ENCODE measurements around the gene SAMD7.

SAMD7 gene

GRCh38 chr3:169945313-169945712, 33.9 kb downstream of the SAMD7 start:
- no peak overlapping the region for H3K9ac ChIP-seq
- H3K79me2 ChIP-seq: no peaks in the 10 kb centered on the region
- no peak overlapping the region for H3K4me3 ChIP-seq (ENCODE audit: low read depth, low read length)
- TF ChIP-seq, protein P1, sequence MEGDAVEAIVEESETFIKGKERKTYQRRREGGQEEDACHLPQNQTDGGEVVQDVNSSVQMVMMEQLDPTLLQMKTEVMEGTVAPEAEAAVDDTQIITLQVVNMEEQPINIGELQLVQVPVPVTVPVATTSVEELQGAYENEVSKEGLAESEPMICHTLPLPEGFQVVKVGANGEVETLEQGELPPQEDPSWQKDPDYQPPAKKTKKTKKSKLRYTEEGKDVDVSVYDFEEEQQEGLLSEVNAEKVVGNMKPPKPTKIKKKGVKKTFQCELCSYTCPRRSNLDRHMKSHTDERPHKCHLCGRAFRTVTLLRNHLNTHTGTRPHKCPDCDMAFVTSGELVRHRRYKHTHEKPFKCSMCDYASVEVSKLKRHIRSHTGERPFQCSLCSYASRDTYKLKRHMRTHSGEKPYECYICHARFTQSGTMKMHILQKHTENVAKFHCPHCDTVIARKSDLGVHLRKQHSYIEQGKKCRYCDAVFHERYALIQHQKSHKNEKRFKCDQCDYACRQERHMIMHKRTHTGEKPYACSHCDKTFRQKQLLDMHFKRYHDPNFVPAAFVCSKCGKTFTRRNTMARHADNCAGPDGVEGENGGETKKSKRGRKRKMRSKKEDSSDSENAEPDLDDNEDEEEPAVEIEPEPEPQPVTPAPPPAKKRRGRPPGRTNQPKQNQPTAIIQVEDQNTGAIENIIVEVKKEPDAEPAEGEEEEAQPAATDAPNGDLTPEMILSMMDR (IDR thresholded peaks at IDR 0.05): no peak
- no peaks in the 10 kb centered on the region for H3K9me3 ChIP-seq (ENCODE audit: control insufficient read depth, low read length)
- no peaks in the 10 kb centered on the region for H3K36me3 ChIP-seq (ENCODE audit: control insufficient read depth, insufficient read depth, low read length)
- H3K27ac ChIP-seq: no peak overlapping the region
- peaks cover 2% of the 10 kb centered on the region for H3K4me1 ChIP-seq
- no peaks in the 10 kb centered on the region for H3K27me3 ChIP-seq (ENCODE audit: control insufficient read depth, insufficient read depth, low read length)
- no peak overlapping the region for H2AFZ ChIP-seq
- H3K4me2 ChIP-seq (ENCODE audit: low read length): no peak overlapping the region

DNA sequence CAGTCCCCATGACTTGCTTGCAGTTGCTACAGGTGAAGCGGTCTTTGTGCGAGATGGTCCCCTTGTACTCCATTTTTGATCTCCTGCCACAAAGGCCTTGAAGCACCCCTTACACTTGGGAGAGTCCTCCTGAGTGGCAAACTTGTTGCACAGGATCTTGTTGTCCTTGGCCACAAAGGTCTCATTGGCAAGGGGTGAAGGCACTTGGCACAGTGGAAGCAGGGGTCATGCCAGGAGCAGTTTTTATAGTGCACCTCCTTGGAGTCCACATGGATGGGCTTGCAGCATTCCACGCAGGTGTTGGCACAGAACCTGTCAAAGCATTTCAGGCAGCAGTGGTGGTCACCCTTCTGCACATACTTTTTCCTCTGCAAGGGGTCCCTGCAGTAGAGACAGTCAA, 35.0 kb downstream of the SAMD7 start:
- H3K27me3 ChIP-seq (ENCODE audit: control insufficient read depth, insufficient read depth, low read length): no peaks in the 10 kb centered on the region
- TF ChIP-seq, protein P1 (IDR thresholded peaks at IDR 0.05): no peak
- no peaks in the 10 kb centered on the region for H3K9me3 ChIP-seq (ENCODE audit: control insufficient read depth, low read length)
- no peaks in the 10 kb centered on the region for H3K36me3 ChIP-seq (ENCODE audit: control insufficient read depth, insufficient read depth, low read length)
- H3K4me1 ChIP-seq: peaks cover 2% of the 10 kb centered on the region
- H3K4me2 ChIP-seq (ENCODE audit: low read length): no peak overlapping the region
- H3K79me2 ChIP-seq: no peaks in the 10 kb centered on the region
- H2AFZ ChIP-seq: no peak overlapping the region
- no peak overlapping the region for H3K9ac ChIP-seq
- H3K4me3 ChIP-seq (ENCODE audit: low read depth, low read length): no peak overlapping the region
- no peak overlapping the region for H3K27ac ChIP-seq

DNA sequence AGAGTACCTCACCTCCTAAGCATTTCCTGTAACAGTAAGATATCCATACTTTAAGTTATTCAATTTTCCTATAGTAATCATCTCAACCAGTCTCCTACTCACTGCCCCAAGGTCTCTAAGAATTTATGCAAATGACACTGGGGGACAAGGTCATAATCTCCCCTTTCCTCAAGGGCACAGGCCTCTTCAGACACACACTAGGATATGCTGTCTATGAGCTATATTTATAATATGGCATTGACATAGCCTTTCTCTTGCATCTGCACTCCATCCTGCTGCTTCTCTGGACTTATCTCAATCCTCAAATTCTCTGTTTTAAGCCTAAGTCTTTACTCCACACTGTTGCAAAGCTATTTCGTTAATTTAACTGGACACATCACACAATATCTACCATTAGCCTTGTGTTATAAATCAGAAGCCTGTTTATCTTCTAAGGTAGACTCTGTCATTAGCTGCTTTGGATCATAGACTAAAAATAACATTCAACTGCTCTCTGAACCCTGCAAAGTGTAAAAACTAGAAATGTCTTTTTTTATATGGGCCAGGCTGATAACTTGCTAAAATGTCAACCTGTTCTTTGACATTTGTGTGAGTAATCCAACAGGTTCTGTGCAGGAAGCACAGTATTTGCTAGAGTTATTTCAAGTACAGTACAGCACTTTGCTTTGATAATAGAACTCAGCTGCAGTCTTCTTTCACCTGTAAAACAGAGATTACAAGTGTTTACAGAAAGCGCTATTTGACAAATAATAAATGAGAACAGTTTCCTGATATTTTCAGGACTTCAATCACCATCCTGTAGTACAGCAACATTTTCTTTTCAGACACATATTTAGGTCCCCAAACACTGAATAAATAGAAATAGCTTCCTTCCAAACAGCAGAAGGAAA, 37.4 kb downstream of the SAMD7 start:
- H3K4me2 ChIP-seq (ENCODE audit: low read length): no peak overlapping the region
- no peaks in the 10 kb centered on the region for H3K9me3 ChIP-seq (ENCODE audit: control insufficient read depth, low read length)
- TF ChIP-seq, protein P1 (IDR thresholded peaks at IDR 0.05): no peak
- no peaks in the 10 kb centered on the region for H3K27me3 ChIP-seq (ENCODE audit: control insufficient read depth, insufficient read depth, low read length)
- H3K4me1 ChIP-seq: no peaks in the 10 kb centered on the region
- H2AFZ ChIP-seq: no peak overlapping the region
- no peak overlapping the region for H3K9ac ChIP-seq
- no peak overlapping the region for H3K4me3 ChIP-seq (ENCODE audit: low read depth, low read length)
- no peak overlapping the region for H3K27ac ChIP-seq
- H3K79me2 ChIP-seq: no peaks in the 10 kb centered on the region
- no peaks in the 10 kb centered on the region for H3K36me3 ChIP-seq (ENCODE audit: control insufficient read depth, insufficient read depth, low read length)

GRCh38 chr3:169952045-169952444, 40.7 kb downstream of the SAMD7 start:
- no peak overlapping the region for H3K4me2 ChIP-seq (ENCODE audit: low read length)
- no peaks in the 10 kb centered on the region for H3K36me3 ChIP-seq (ENCODE audit: control insufficient read depth, insufficient read depth, low read length)
- H3K27me3 ChIP-seq (ENCODE audit: control insufficient read depth, insufficient read depth, low read length): no peaks in the 10 kb centered on the region
- H3K9me3 ChIP-seq (ENCODE audit: control insufficient read depth, low read length): no peaks in the 10 kb centered on the region
- no peak overlapping the region for H3K9ac ChIP-seq
- no peak overlapping the region for H3K4me3 ChIP-seq (ENCODE audit: low read depth, low read length)
- no peak overlapping the region for H3K27ac ChIP-seq
- no peaks in the 10 kb centered on the region for H3K4me1 ChIP-seq
- H3K79me2 ChIP-seq: no peaks in the 10 kb centered on the region
- TF ChIP-seq, protein P1 (IDR thresholded peaks at IDR 0.05): no peak
- no peak overlapping the region for H2AFZ ChIP-seq
